A549 (cell line): ENCODE measurements around the gene APOH. TPM values are rescaled to one million over a fixed set of nuclear protein-coding genes. Genes with fewer than 3 reads are reported as not detected.

ENCODE experiments used
- ATAC-seq, 2 experiments: fragments of 200-7000 bp in 1 of 2; fragments of >200 bp in 1 of 2; cut with Nextera tagmentation in 1 of 2; cut with Tn5 transposase in 1 of 2; 3 replicates each; pipeline versions ENCODE4 v1.8.0 to v1.9.1; 2018 to 2020; ENCODE audit warnings: mild to moderate bottlenecking in 1 of 2, moderate library complexity in 1 of 2
- CTCF ChIA-PET: fragments of 300-600 bp; sonication (Branson Sonifier 250); formaldehyde crosslinking; extraction: SDS; loops from one replicate; lab custom pipeline; 2021; ENCODE audit warnings: antibody characterized with exemption, inconsistent platforms; lab: Yijun Ruan, JAX
- POLR2A ChIA-PET: fragments of 350-600 bp; formaldehyde crosslinking; extraction: SDS; loops from one replicate; lab custom pipeline; 2021; ENCODE audit warnings: antibody characterized with exemption, inconsistent platforms; lab: Yijun Ruan, JAX
- DNase-seq, 2 experiments: peaks; one replicate each; pipeline versions ENCODE4 v3.0.0 to v3.0.0-alpha.2; 2011 to 2016; ENCODE audit warnings: low read depth in 1 of 2, low spot score in 1 of 2
- FAIRE-seq: peaks from 2 replicates; lab custom pipeline; 2011; peaks lifted over from hg19 to GRCh38; lab: Jason Lieb, UNC
- H3K27ac ChIP-seq, 2 experiments: fragments of >200 bp; sonication (Bioruptor Twin); formaldehyde crosslinking; 3 replicates each; pipeline ENCODE4 v1.5.1; 2016 to 2017
- H3K4me1 ChIP-seq: fragments of >200 bp; sonication (Bioruptor Twin); formaldehyde crosslinking; 3 replicates; pipeline ENCODE4 v1.6.1; 2016
- H3K4me2 ChIP-seq: fragments of >200 bp; sonication (Bioruptor Twin); formaldehyde crosslinking; 3 replicates; pipeline ENCODE4 v1.6.1; 2016
- H3K4me3 ChIP-seq: fragments of >200 bp; sonication (Bioruptor Twin); formaldehyde crosslinking; 3 replicates; pipeline ENCODE4 v1.5.1; 2016
- H3K9me3 ChIP-seq: fragments of >200 bp; sonication (Bioruptor Twin); formaldehyde crosslinking; 3 replicates; pipeline ENCODE4 v1.6.1; 2016
- CEBPB ChIP-seq, 2 experiments: fragments of >200 bp in 1 of 2; sonication (Bioruptor Twin) in 1 of 2; formaldehyde crosslinking in 1 of 2; IDR thresholded peaks; 2 replicates each; pipeline ENCODE4 v1.6.1; 2012 to 2016
- CHD2 ChIP-seq: fragments of 150-350 bp; IDR thresholded peaks from 2 replicates; pipeline ENCODE4 v1.6.1; 2014; ENCODE audit warnings: low read length; ENCODE audit not compliant: partially characterized antibody
- CHD4 ChIP-seq: fragments of 200-600 bp; sonication (generic); IDR thresholded peaks from 2 replicates; pipeline ENCODE4 v1.6.1; 2016; ENCODE audit warnings: antibody characterized with exemption, mild to moderate bottlenecking, borderline replicate concordance
- EP300 ChIP-seq, 2 experiments: fragments of >200 bp; sonication (Bioruptor Twin); formaldehyde crosslinking; IDR thresholded peaks; 2 replicates in 1 of 2; 3 replicates in 1 of 2; pipeline ENCODE4 v1.6.1; 2016 to 2017
- FOSB ChIP-seq: fragments of 250-450 bp; sonication (Bioruptor Pico); IDR thresholded peaks from 2 replicates; pipeline ENCODE4 v1.5.0; 2020; ENCODE audit warnings: mild to moderate bottlenecking, moderate library complexity
- HDAC2 ChIP-seq: fragments of 200-600 bp; sonication (generic); IDR thresholded peaks from 2 replicates; pipeline ENCODE4 v1.6.1; 2016
- JUNB ChIP-seq: fragments of >200 bp; sonication (Bioruptor Twin); formaldehyde crosslinking; IDR thresholded peaks from 2 replicates; pipeline ENCODE4 v1.6.1; 2016
- KDM1A ChIP-seq: fragments of 200-600 bp; sonication (generic); IDR thresholded peaks from 2 replicates; pipeline ENCODE4 v1.6.1; 2016; ENCODE audit warnings: low read depth, mild to moderate bottlenecking
- NFE2L2 ChIP-seq: fragments of 150-350 bp; conservative IDR thresholded peaks from 2 replicates; pipeline ENCODE4 v1.6.1; 2014; ENCODE audit warnings: low read length
- NR3C1 ChIP-seq: fragments of >200 bp; sonication (Bioruptor Twin); formaldehyde crosslinking; IDR thresholded peaks from 3 replicates; pipeline ENCODE4 v1.6.1; 2017
- ZSCAN20 ChIP-seq: fragments of 250-450 bp; sonication (Bioruptor Pico); IDR thresholded peaks from 2 replicates; pipeline ENCODE4 v1.8.0; 2022; ENCODE audit warnings: mild to moderate bottlenecking, moderate library complexity
- WGBS: methylation state at CpG from one replicate; pipeline ENCODE4 v1.1.6; 2017; ENCODE audit errors: missing lambda C conversion rate; 5-methylcytosine and 5-hydroxymethylcytosine counted together
- polyA plus RNA-seq, 4 experiments: library from polyadenylated mRNA; depleted of rRNA in 3 of 4; stranded (reverse); fragments of >200 nt; fragmentation: RNase III in 1 of 4; extraction: RNeasy Plus Mini Kit Qiagen cat#74134 plus additional on column Dnase treatment in 1 of 4; gene quantifications; 2 replicates in 3 of 4; 3 replicates in 1 of 4; pipeline ENCODE4 v1.2.3, GENCODE V29; 2011 to 2017
- TF ChIP-seq, protein P1 (sequence below): fragments of 250-450 bp; sonication (Bioruptor Pico); IDR thresholded peaks from 2 replicates; pipeline ENCODE4 v1.5.0; 2020; ENCODE audit warnings: low read depth, mild to moderate bottlenecking, moderate library complexity
- TF ChIP-seq, protein P2 (sequence below): fragments of 200-600 bp; sonication (generic); IDR thresholded peaks from 2 replicates; pipeline ENCODE4 v1.6.1; 2016; ENCODE audit warnings: antibody characterized with exemption, mild to moderate bottlenecking, moderate library complexity

The APOH gene
- polyA plus RNA-seq, 2 of the 4 experiments (the other 2 are of a cell fraction): 6.9 to 26.1 TPM

DNA sequence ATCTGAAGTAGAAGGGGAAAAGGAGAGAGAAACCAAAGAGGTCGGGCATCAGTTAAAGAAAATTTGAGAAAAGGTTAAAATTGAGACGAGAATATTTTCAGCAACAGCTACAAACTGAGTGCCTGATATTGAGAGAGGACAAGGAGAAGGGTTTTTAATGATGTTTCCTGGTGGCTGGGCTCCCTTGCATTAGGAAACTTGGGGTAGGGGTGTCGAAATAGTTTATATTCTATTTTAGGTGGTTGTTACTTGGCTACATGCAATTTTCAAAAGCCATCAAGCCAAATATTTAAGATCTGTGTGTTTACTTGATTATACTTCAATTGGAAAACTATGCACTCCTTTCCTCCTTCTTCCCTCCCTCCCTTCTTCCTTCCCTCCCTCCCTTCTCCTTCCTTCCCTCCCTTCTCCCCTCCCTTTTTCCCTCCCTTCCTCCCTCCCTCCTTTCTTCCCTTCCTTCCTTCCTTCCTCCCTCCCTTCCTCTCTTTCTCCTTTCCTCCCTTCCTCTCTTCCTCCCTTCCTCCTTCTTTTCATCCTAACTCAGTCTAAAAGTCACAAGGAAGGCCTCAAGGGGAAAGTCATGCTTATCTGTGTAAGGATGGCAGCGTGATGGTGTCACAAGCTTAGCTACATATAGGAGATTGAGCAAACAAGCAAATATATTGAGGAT lies 1.8 kb upstream of the APOH start:
- Histone ChIP-seq H3K9me3 (no peaks in the 10 kb centered on the region), H3K4me2 (peak overlapping the region; percentile 61), H3K4me3 (no peak overlapping the region)
- FAIRE-seq: no peak
- CTCF ChIA-PET: interaction anchor here (1.0 to 2.6 kb wide), 5 partner anchors 9 to 443 kb away, joined by 3 to 10 read pairs (median 5); no protein-coding TSS in a partner anchor
- TF ChIP-seq CEBPB (IDR thresholded peaks at IDR 0.05) (peak; percentile 55 to 67; a peak in 3 of 4 replicates), JUNB (no peak)
- TF ChIP-seq, all 56 proteins: peak for 1
- peak overlapping the region; percentile 72 to 74 for H3K27ac ChIP-seq
- peaks cover 43% of the 10 kb centered on the region for H3K4me1 ChIP-seq
- POLR2A ChIA-PET: no interaction called here
- 71% methylated on average over 4 of the region's 4 CpGs for WGBS
- no peak for ATAC-seq
- DNase-seq: peak in 1 of 2 experiments; percentile 16

GRCh38 chr17:66229783-66230538 lies 746 bp upstream of the APOH start:
- Histone ChIP-seq H3K4me3 (no peak overlapping the region), H3K27ac (peak overlapping the region; percentile 72 to 74), H3K4me2 (peak overlapping the region; percentile 61), H3K4me1 (peaks cover 43% of the 10 kb centered on the region), H3K9me3 (no peaks in the 10 kb centered on the region)
- TF ChIP-seq, protein P1, sequence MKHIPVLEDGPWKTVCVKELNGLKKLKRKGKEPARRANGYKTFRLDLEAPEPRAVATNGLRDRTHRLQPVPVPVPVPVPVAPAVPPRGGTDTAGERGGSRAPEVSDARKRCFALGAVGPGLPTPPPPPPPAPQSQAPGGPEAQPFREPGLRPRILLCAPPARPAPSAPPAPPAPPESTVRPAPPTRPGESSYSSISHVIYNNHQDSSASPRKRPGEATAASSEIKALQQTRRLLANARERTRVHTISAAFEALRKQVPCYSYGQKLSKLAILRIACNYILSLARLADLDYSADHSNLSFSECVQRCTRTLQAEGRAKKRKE (CRISPR knock-in tag): no peak
- no peak for TF ChIP-seq NR3C1
- TF ChIP-seq ZSCAN20 (CRISPR knock-in tag): no peak
- TF ChIP-seq HDAC2: no peak
- TF ChIP-seq KDM1A: no peak
- TF ChIP-seq, protein P2, sequence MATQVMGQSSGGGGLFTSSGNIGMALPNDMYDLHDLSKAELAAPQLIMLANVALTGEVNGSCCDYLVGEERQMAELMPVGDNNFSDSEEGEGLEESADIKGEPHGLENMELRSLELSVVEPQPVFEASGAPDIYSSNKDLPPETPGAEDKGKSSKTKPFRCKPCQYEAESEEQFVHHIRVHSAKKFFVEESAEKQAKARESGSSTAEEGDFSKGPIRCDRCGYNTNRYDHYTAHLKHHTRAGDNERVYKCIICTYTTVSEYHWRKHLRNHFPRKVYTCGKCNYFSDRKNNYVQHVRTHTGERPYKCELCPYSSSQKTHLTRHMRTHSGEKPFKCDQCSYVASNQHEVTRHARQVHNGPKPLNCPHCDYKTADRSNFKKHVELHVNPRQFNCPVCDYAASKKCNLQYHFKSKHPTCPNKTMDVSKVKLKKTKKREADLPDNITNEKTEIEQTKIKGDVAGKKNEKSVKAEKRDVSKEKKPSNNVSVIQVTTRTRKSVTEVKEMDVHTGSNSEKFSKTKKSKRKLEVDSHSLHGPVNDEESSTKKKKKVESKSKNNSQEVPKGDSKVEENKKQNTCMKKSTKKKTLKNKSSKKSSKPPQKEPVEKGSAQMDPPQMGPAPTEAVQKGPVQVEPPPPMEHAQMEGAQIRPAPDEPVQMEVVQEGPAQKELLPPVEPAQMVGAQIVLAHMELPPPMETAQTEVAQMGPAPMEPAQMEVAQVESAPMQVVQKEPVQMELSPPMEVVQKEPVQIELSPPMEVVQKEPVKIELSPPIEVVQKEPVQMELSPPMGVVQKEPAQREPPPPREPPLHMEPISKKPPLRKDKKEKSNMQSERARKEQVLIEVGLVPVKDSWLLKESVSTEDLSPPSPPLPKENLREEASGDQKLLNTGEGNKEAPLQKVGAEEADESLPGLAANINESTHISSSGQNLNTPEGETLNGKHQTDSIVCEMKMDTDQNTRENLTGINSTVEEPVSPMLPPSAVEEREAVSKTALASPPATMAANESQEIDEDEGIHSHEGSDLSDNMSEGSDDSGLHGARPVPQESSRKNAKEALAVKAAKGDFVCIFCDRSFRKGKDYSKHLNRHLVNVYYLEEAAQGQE: no peak
- no peak for TF ChIP-seq CHD4
- TF ChIP-seq NFE2L2: no peak
- no peak for TF ChIP-seq FOSB (CRISPR knock-in tag)
- ATAC-seq: peak in 1 of 2 experiments; percentile 35; a peak in 3 of 6 replicates
- FAIRE-seq: peak; percentile 61
- ChIA-PET POLR2A (no interaction called here), CTCF (interaction anchor here (1.0 to 2.6 kb wide), 4 partner anchors 8 to 29 kb away, joined by 4 to 10 read pairs (median 5); no protein-coding TSS in a partner anchor)
- DNase-seq: no peak
- 88% methylated on average over 4 of the region's 4 CpGs for WGBS

GRCh38 chr17:66227212-66228045 lies 1.8 kb downstream of the APOH start:
- WGBS: 94% methylated on average over 4 of the region's 4 CpGs
- ATAC-seq (no peak), FAIRE-seq (no peak)
- H3K4me3 ChIP-seq: no peak overlapping the region
- TF ChIP-seq CEBPB (IDR thresholded peaks at IDR 0.05): peak in 1 of 2 experiments; percentile 35; a peak in 1 of 4 replicates
- TF ChIP-seq EP300 (IDR thresholded peaks at IDR 0.05): no peak
- TF ChIP-seq CHD2: no peak
- TF ChIP-seq, all 56 proteins: peak for 1
- Histone ChIP-seq H3K4me2 (no peak overlapping the region), H3K9me3 (no peaks in the 10 kb centered on the region), H3K4me1 (peaks cover 49% of the 10 kb centered on the region), H3K27ac (peak overlapping the region; percentile 72 to 86; a peak in 5 of 6 replicates)
- DNase-seq: no peak
- ChIA-PET POLR2A (no interaction called here), CTCF (interaction anchor here (0.6 to 1.6 kb wide), 4 partner anchors 27 to 398 kb away, joined by 3 to 6 read pairs (median 3); no protein-coding TSS in a partner anchor)
